A673 (cell line): ENCODE data around the gene NT5DC2. TPM values are rescaled to one million over a fixed set of nuclear protein-coding genes. Genes with fewer than 3 reads are reported as not detected.

Experiments
- BruUV-seq: library from RNA; stranded (reverse); fragments of 400-500 nt; replicated peaks from 2 replicates; lab custom pipeline; 2021; lab: Mats Ljungman, UMichigan
- CTCF ChIA-PET: fragments of 300-600 bp; sonication (Branson Sonifier 250); formaldehyde crosslinking; loops from one replicate; lab custom pipeline; 2022; ENCODE audit warnings: antibody characterized with exemption; lab: Charles Lee
- POLR2A ChIA-PET: fragments of 300-600 bp; sonication (Branson Sonifier 250); formaldehyde crosslinking; loops from one replicate; lab custom pipeline; 2022; ENCODE audit warnings: antibody characterized with exemption; ENCODE audit not compliant: low non-redundant PET; lab: Charles Lee
- DNase-seq: peaks from one replicate; pipeline ENCODE4 v3.0.0-alpha.2; 2015; ENCODE audit warnings: low spot score
- H3K27ac ChIP-seq: fragments of 200-600 bp; sonication (generic); 2 replicates; pipeline ENCODE4 v1.5.1; 2016; ENCODE audit warnings: mixed run types, low read depth, mild to moderate bottlenecking, mixed read lengths, antibody characterized with exemption, low read length; ENCODE audit not compliant: poor library complexity, severe bottlenecking
- H3K27me3 ChIP-seq: fragments of 200-600 bp; sonication (generic); replicated peaks from 2 replicates; pipeline ENCODE4 v1.6.1; 2017; ENCODE audit warnings: mixed run types, low read depth, mild to moderate bottlenecking, mixed read lengths, antibody characterized with exemption, low read length; ENCODE audit not compliant: insufficient read depth, poor library complexity
- H3K36me3 ChIP-seq: fragments of 200-600 bp; sonication (generic); 2 replicates; pipeline ENCODE4 v1.6.1; 2016; ENCODE audit warnings: mixed run types, mild to moderate bottlenecking, mixed read lengths, antibody characterized with exemption, low read length; ENCODE audit not compliant: insufficient read depth, poor library complexity, severe bottlenecking
- H3K4me1 ChIP-seq: fragments of 200-600 bp; sonication (generic); 2 replicates; pipeline ENCODE4 v1.6.1; 2017; ENCODE audit warnings: mixed run types, mild to moderate bottlenecking, mixed read lengths, antibody characterized with exemption, low read length; ENCODE audit not compliant: insufficient read depth, poor library complexity, severe bottlenecking
- H3K4me3 ChIP-seq: fragments of 200-600 bp; sonication (generic); 2 replicates; pipeline ENCODE4 v1.5.1; 2016; ENCODE audit warnings: low read depth, mixed run types, mild to moderate bottlenecking, mixed read lengths, low read length; ENCODE audit not compliant: poor library complexity, severe bottlenecking
- H3K9me3 ChIP-seq: fragments of 200-600 bp; sonication (generic); 2 replicates; pipeline ENCODE4 v1.6.1; 2016; ENCODE audit warnings: mixed run types, low read depth, mild to moderate bottlenecking, mixed read lengths, antibody characterized with exemption, low read length; ENCODE audit not compliant: poor library complexity, severe bottlenecking
- EZH2 ChIP-seq: fragments of 200-600 bp; sonication (generic); IDR thresholded peaks from 2 replicates; pipeline ENCODE4 v1.6.1; 2017; ENCODE audit warnings: borderline replicate concordance, low read depth, mild to moderate bottlenecking, mixed read lengths, antibody characterized with exemption, low read length; ENCODE audit not compliant: poor library complexity, severe bottlenecking
- intact Hi-C: fragments of 100-400 bp; cut with micrococcal nuclease; formaldehyde crosslinking; loops from one replicate; pipeline ENCODE4 v1.10.0; 2022; ENCODE audit not compliant: unreplicated experiment
- total RNA-seq: library from RNA; stranded (reverse); gene quantifications from 2 replicates; pipeline ENCODE4 v1.2.3, GENCODE V29; 2021
- TF ChIP-seq, protein P1 (sequence below): fragments of 300-800, 200-600 bp; sonication (generic); conservative IDR thresholded peaks from 2 replicates; pipeline ENCODE4 v1.5.1; 2017; ENCODE audit warnings: low read depth, mild to moderate bottlenecking, antibody characterized with exemption, low read length, moderate library complexity, mixed read lengths

The NT5DC2 gene
- total RNA-seq, 1 experiment from 2014 or later: 108 TPM

DNA sequence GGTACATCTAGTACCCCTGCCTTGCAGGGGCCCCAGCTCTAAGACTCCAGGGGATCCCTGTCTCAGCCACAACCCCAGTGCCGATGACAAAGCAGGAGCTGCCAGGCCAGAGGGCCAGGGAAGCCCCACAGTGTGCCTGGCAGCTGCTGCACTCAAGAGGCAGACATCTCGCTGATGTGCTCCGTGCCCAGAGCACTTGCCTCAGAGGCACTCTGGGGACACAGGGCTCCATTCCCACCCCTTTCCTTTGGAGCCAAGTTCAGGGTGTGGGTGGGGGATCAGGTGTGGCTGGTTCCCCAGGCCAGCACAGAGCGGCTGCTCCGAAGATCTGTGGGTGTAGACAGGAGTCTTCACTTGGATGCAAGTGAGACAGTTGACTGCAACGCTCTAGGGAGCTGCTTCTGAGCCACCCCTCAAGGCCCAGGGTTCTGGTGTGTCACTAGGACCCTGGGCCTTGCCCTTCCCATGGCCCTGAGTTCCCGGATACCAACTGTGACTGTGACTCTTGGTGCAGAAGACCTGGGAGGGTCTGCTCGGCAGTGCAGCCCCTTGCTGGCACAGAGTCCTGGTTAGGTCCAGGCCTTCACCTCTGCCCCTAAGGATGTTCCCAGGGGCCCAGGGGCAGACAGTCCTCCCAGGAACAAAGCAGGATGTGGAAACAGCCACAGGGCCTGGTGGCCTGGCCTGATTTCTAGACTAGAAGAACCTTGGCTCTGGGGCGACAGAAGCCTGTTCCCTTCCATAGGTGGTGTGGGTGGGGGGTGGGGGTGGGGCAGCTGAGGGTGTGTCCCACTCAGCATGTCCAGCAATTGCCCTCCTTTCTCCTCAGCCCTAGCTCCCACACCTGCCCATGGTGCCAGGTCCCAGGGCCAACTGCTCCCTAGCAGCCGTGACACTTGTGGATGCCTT lies 2.5 kb downstream of the NT5DC2 start:
- Histone ChIP-seq H3K9me3 (no peaks in the 10 kb centered on the region), H3K4me3 (no peak overlapping the region), H3K36me3 (no peaks in the 10 kb centered on the region), H3K4me1 (no peaks in the 10 kb centered on the region), H3K27ac (no peak overlapping the region), H3K27me3 (no peaks in the 10 kb centered on the region)
- DNase-seq: no peak
- ChIA-PET CTCF (no interaction called here), POLR2A (no interaction called here)
- BruUV-seq: no TSS peak
- intact Hi-C loops: no loop called here
- no peak for TF ChIP-seq EZH2
- TF ChIP-seq, protein P1, sequence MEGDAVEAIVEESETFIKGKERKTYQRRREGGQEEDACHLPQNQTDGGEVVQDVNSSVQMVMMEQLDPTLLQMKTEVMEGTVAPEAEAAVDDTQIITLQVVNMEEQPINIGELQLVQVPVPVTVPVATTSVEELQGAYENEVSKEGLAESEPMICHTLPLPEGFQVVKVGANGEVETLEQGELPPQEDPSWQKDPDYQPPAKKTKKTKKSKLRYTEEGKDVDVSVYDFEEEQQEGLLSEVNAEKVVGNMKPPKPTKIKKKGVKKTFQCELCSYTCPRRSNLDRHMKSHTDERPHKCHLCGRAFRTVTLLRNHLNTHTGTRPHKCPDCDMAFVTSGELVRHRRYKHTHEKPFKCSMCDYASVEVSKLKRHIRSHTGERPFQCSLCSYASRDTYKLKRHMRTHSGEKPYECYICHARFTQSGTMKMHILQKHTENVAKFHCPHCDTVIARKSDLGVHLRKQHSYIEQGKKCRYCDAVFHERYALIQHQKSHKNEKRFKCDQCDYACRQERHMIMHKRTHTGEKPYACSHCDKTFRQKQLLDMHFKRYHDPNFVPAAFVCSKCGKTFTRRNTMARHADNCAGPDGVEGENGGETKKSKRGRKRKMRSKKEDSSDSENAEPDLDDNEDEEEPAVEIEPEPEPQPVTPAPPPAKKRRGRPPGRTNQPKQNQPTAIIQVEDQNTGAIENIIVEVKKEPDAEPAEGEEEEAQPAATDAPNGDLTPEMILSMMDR: no peak

DNA sequence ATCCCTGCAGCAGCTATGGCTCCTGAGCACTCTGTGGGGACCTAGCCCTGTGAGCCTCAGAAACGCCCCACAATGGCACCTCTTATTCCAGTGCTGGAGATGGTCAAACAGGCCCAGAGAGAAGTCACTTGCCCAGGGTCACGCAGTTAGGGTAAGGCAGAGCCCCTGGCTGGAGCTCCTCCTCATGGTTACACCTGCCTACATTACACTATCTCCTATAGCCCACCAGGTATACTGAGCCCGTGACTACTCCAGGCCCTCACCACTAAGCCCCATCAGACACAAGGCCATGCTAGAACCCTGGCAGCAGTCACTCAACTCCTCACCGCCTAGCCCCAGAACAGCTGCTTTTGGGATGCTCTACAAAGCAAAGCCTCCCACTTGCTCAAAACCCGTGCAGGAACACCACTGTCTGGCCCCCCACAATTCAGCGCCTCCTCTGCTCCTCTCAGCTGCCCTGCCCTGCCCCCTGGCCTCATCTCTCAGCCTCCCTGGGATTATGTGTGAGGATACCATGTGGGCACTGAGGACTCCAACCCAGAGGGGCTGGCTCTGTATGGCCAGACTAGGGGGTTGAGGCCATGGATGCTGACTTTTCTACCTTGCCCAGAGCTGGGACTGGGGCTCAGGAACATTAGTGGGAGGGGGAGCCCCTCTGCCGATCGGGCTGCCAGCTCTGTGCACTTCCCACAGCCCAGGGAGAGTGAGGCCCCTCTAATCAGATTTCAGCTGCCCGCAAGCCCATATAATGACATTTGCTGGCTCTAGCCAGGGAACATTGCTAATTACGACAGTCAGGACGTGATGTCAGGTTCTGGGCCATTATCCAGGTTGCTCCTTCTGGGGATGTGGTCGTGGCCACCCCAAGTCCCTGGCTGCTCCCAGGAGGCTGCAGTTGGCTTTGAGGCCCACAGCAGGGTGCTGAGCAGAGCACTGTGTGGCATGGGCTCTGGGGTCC lies 4.0 kb downstream of the NT5DC2 start:
- no peak for DNase-seq
- intact Hi-C loops: no loop called here
- TF ChIP-seq, protein P1: no peak
- TF ChIP-seq EZH2: no peak
- ChIA-PET POLR2A (no interaction called here), CTCF (no interaction called here)
- H3K9me3 ChIP-seq: no peaks in the 10 kb centered on the region
- no peak overlapping the region for H3K4me3 ChIP-seq
- H3K36me3 ChIP-seq: no peaks in the 10 kb centered on the region
- no TSS peak for BruUV-seq
- no peaks in the 10 kb centered on the region for H3K27me3 ChIP-seq
- H3K27ac ChIP-seq: no peak overlapping the region
- peaks cover 2% of the 10 kb centered on the region for H3K4me1 ChIP-seq

DNA sequence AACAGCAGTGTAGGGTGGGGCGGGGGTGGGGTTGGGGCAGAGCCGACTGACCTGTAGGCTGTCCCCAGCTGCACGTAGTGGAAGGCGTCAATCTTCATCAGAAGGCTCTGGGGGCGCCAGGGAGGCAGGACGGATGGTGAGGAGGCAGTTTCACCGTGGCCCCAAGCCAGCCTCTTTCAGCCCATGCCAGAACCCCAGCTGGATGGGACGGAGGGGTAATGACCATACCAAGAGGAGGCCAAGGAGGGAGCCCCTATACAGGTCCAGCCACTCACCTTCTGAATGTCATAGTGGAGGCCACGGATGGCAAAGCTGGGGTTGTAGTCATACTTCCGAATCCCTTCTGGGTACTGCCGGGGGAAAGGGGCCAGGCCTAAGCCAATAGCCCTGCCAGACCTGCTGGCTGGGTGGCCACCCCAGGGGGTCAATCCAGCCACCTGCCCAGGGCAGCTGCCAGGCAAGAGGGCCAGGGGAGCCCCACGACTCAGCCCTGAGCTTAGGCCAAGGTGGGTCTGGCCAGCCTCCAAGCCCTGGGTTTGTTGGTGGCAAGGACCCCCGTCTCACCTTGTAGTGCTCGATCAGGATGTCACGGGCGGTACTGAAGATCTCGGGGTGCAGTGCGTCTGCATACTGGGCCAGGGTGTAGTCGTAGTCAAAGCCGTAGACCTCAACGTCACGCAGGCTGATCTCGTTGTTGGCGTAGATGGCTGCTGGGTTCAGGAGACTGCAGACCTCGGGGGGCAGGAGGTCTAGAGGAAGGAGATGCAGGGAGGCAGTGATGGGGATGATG lies 4.9 kb downstream of the NT5DC2 start:
- TF ChIP-seq, protein P1: no peak
- TF ChIP-seq EZH2: no peak
- H3K27me3 ChIP-seq: no peaks in the 10 kb centered on the region
- intact Hi-C loops: no loop called here
- ChIA-PET POLR2A (no interaction called here), CTCF (no interaction called here)
- H3K4me1 ChIP-seq: peaks cover 5% of the 10 kb centered on the region
- no peak for DNase-seq
- H3K4me3 ChIP-seq: no peak overlapping the region
- peaks cover 9% of the 10 kb centered on the region for H3K36me3 ChIP-seq
- no peaks in the 10 kb centered on the region for H3K9me3 ChIP-seq
- no TSS peak for BruUV-seq
- H3K27ac ChIP-seq: no peak overlapping the region
